GM10248 (cell line): ENCODE data around the gene USHBP1.
A peak's percentile ranks its signal among the peaks of the same experiment; 100 is the strongest.

Experiments used
- CTCF ChIA-PET: fragments of 300-600 bp; sonication (Branson Sonifier 250); formaldehyde crosslinking; extraction: SDS; loops from one replicate; lab custom pipeline; 2021; ENCODE audit warnings: antibody characterized with exemption; lab: Yijun Ruan, JAX
- POLR2A ChIA-PET: fragments of 350-650 bp; sonication (Branson Sonifier 250); formaldehyde crosslinking; extraction: SDS; loops from one replicate; lab custom pipeline; 2020; ENCODE audit warnings: antibody characterized with exemption; lab: Yijun Ruan, JAX
- DNase-seq: peaks from one replicate; pipeline ENCODE4 v3.0.0; 2012; ENCODE audit errors: extremely low spot score
- TF ChIP-seq, protein P1 (sequence below): IDR thresholded peaks from 2 replicates; pipeline ENCODE4 v1.5.1; 2012; ENCODE audit warnings: mild to moderate bottlenecking, low read depth; ENCODE audit errors: extremely low read depth, missing control alignments, control extremely low read depth

Gene USHBP1

DNA sequence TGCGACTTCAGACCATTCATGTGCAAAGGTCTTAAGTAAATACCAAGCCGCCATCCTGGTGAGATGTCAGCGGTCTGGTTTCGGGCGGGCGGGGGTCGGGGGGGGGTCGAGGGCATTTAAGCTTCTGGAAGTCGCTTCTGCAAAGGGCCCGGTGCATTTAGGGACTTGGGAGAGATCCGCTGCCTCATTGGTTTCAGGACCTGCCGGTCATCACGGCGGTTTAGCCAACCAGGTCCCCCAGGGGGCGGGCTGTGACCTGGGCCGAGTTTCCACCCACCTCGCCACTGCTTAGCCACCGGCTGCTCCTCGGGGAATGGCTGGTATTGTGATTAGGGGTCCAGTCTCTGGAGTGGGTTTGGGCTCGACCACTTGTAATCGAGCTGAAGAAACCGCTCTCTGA is 24.9 kb upstream of the USHBP1 start:
- ChIA-PET POLR2A (no interaction called here), CTCF (interaction anchor here (7.8 kb wide), 1 partner anchor 14 kb away, joined by 51 read pairs; the partner anchor contains the start of genes ABHD8 and MRPL34)
- DNase-seq = peak; percentile 89
- TF ChIP-seq, protein P1, sequence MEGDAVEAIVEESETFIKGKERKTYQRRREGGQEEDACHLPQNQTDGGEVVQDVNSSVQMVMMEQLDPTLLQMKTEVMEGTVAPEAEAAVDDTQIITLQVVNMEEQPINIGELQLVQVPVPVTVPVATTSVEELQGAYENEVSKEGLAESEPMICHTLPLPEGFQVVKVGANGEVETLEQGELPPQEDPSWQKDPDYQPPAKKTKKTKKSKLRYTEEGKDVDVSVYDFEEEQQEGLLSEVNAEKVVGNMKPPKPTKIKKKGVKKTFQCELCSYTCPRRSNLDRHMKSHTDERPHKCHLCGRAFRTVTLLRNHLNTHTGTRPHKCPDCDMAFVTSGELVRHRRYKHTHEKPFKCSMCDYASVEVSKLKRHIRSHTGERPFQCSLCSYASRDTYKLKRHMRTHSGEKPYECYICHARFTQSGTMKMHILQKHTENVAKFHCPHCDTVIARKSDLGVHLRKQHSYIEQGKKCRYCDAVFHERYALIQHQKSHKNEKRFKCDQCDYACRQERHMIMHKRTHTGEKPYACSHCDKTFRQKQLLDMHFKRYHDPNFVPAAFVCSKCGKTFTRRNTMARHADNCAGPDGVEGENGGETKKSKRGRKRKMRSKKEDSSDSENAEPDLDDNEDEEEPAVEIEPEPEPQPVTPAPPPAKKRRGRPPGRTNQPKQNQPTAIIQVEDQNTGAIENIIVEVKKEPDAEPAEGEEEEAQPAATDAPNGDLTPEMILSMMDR = no peak

DNA sequence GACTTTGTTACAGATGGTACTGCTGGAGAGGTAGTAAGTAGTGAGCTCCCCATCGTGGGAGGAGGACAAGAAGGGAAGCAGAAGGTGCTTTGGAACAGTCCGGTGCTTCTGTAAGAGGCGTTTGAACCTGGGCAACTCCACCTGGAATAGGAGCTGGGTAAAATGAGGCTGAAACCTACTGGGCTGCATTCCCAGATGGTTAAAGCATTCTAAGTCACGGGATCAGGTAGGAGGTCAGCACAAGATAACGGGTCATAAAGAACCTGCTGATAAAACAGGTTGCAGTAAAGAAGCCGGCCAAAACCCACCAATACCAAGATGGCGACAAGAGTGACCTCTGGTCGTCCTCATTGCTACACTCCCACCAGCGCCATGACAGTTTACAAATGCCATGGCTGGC is 22.2 kb upstream of the USHBP1 start:
- TF ChIP-seq, protein P1 = no peak
- no peak for DNase-seq
- POLR2A ChIA-PET = no interaction called here
- CTCF ChIA-PET = interaction anchor here (0.9 to 1.5 kb wide), 3 partner anchors 13 to 99 kb away, joined by 3 to 4 read pairs (median 4); partner anchors contain the start of gene USHBP1

DNA sequence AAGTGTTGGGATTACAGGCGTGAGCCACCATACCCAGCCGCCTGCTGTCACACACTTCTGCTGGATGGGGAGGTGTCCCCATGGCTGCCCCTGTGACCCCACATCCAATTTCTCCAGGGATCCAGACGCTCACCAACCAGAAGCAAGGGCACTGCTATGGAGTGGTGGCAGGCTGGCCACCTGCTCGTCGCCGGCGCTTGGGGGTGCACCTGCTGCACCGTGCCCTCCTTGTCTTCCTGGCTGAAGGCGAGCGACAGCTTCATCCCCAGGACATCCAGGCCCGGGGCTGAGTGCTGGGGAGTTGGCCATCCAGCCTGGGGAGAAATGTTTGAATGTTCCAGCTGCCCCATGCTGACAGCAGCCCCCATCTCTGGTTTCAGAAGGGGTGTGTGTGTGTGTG is 21.7 kb upstream of the USHBP1 start:
- DNase-seq = no peak
- ChIA-PET POLR2A (no interaction called here), CTCF (interaction anchor here (0.9 to 1.5 kb wide), 3 partner anchors 14 to 99 kb away, joined by 3 to 4 read pairs (median 4); partner anchors contain the start of gene USHBP1)
- TF ChIP-seq, protein P1 = no peak

DNA sequence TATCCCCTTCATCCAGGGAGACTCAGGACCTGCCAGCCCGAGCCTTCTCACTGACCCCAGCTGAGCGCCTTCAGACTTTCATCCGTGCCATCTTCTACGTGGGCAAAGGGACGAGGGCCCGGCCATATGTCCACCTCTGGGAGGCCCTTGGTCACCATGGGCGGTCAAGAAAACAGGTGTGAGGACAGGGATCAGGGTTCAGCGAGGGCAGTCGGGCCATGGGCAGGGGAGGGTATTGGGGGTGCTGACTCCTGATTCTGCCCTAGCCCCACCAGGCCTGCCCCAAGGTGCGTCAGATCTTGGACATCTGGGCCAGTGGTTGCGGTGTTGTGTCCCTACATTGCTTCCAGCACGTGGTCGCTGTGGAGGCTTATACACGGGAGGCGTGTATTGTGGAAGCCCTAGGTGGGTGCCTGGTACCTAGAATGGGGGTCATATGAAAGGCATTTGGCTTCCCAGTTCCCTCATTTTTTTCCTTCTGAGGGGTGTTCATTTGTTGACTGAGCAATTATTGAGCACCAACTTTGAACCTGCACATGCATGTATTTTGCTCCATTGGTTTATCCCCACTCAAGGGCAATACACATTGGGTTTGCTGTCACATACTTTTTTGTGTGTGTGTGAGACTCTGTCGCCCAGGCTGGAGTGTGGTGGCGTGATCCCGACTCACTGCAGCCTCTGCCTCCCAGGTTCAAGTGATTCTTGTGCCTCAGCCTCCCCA is 21.0 kb upstream of the USHBP1 start:
- DNase-seq = no peak
- TF ChIP-seq, protein P1 = no peak
- ChIA-PET POLR2A (no interaction called here), CTCF (interaction anchor here (1.5 to 5.7 kb wide), 3 partner anchors 19 to 23 kb away, joined by 4 to 46 read pairs (median 4); partner anchors contain the start of genes BABAM1, MRPL34 and USHBP1)

DNA sequence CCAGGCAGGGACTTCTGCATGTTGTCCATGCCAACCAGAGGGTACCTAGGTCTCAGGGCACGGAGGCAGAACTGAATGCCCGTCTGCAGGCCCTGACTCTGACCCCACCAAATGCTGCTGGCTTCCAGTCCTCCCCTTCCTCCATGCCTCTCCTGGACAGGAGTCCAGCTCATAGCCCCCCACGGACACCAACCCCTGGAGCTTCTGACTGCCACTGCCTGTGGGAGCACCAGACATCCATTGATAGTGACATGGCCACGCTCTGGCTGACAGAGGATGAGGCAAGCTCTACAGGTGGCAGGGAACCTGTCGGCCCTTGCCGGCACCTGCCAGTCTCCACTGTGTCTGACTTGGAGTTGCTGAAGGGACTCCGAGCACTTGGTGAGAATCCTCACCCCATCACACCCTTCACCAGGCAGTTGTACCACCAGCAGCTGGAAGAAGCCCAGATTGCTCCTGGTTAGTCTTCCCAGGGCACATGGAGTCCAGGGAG is 19.0 kb upstream of the USHBP1 start:
- ChIA-PET POLR2A (no interaction called here), CTCF (interaction anchor here (0.6 to 5.7 kb wide), 19 partner anchors 9 to 569 kb away, joined by 3 to 54 read pairs (median 5); partner anchors contain the start of genes ABHD8, BABAM1 and USHBP1)
- no peak for DNase-seq
- TF ChIP-seq, protein P1 = no peak

DNA sequence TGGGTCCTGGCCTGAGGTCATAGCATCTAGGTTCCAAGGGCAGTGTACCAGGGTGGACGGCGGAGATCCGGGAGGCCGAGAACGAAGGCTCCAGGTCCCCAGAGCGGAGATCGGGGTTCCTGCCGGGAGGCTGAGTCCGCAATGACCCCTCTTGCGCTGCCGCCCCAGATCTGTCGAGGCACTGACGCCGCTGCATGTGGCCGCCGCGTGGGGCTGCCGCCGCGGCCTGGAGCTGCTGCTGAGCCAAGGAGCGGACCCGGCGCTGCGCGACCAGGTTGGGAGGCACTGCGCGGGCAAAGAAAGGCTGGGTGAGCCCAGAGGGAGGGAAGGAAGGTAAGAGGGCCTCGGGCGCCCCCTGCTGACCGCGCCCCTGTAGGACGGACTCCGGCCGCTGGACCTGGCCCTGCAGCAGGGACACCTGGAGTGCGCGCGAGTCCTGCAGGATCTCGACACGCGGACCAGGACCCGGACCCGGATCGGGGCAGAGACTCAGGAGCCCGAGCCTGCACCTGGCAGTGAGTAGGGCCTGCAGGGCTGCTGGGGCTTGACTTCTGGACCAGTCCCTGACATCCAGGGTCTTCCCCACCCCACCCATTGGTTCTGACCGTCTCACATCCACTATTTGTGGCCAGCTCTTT is 18.1 kb upstream of the USHBP1 start:
- DNase-seq = peak; percentile 91
- CTCF ChIA-PET = interaction anchor here (0.7 to 5.7 kb wide), 24 partner anchors 10 to 568 kb away, joined by 3 to 54 read pairs (median 5); partner anchors contain the start of genes ABHD8, BABAM1, MRPL34 and USHBP1
- TF ChIP-seq, protein P1 = peak; percentile 94
- POLR2A ChIA-PET = interaction anchor here (0.6 to 1.1 kb wide), 2 partner anchors 12 to 21 kb away, joined by 4 to 5 read pairs; no protein-coding TSS in a partner anchor
